Thyroid gland (tissue), 4 donors: ENCODE measurements around the gene KLK2.

Experiments used
- CTCF ChIP-seq, 6 experiments: fragments of 200-600 bp in 3 of 6; fragments of 450-650 bp in 3 of 6; sonication (generic) in 3 of 6; IDR thresholded peaks; one replicate each; pipeline ENCODE4 v1.5.1; 2016 to 2019; ENCODE audit warnings: antibody characterized with exemption in 6 of 6, mild to moderate bottlenecking in 2 of 6, inconsistent platforms in 1 of 6, moderate library complexity in 1 of 6
- POLR2A ChIP-seq, 2 donors: fragments of 450-650 bp; IDR thresholded peaks; one replicate each; pipeline ENCODE4 v1.6.1; 2017; ENCODE audit warnings: antibody characterized with exemption in 2 of 2, mild to moderate bottlenecking in 2 of 2, moderate library complexity in 1 of 2

GRCh38 chr19:50899569-50899968 is 26.3 kb downstream of the KLK2 start:
- TF ChIP-seq CTCF (IDR thresholded peaks at IDR 0.05) = no peak
- no peak for TF ChIP-seq POLR2A (IDR thresholded peaks at IDR 0.05)
